Keratinocyte (primary cell): ENCODE results near the gene CIZ1. TPM values are rescaled to one million over a fixed set of nuclear protein-coding genes. Genes with fewer than 3 reads are reported as not detected.

Source experiments
- DNase-seq: peaks from one replicate; pipeline ENCODE4 v3.0.0-alpha.2; 2011; ENCODE audit warnings: low read depth, missing footprints, low spot score
- FAIRE-seq: peaks from 2 replicates; lab custom pipeline; 2011; peaks lifted over from hg19 to GRCh38; lab: Jason Lieb, UNC
- H2AFZ ChIP-seq: 2 replicates; pipeline ENCODE4 v1.6.0; 2012; ENCODE audit warnings: low read length, control low read depth, inconsistent platforms; ENCODE audit not compliant: control insufficient read depth
- H3K27ac ChIP-seq: 2 replicates; pipeline ENCODE4 v1.5.1; 2011; ENCODE audit warnings: low read length; ENCODE audit not compliant: control insufficient read depth, insufficient read depth
- H3K27me3 ChIP-seq: 3 replicates; pipeline ENCODE4 v1.6.0; 2011; ENCODE audit warnings: low read length; ENCODE audit not compliant: control insufficient read depth, insufficient read depth; ENCODE audit errors: extremely low read depth
- H3K36me3 ChIP-seq, 2 experiments: 2 replicates in 1 of 2; 3 replicates in 1 of 2; pipeline ENCODE4 v1.5.1; 2011; ENCODE audit warnings: low read length in 2 of 2, mild to moderate bottlenecking in 1 of 2; ENCODE audit not compliant: control insufficient read depth in 2 of 2, insufficient read depth in 2 of 2; ENCODE audit errors: extremely low read depth in 1 of 2
- H3K4me1 ChIP-seq: 3 replicates; pipeline ENCODE4 v1.5.1; 2011; ENCODE audit warnings: low read length; ENCODE audit not compliant: control insufficient read depth, insufficient read depth; ENCODE audit errors: extremely low read depth
- H3K4me2 ChIP-seq: 3 replicates; pipeline ENCODE4 v1.6.0; 2011; ENCODE audit warnings: low read depth, low read length; ENCODE audit not compliant: control insufficient read depth, insufficient read depth; ENCODE audit errors: extremely low read depth
- H3K4me3 ChIP-seq, 3 experiments: fragments of 200-600 bp in 1 of 3; sonication (generic) in 1 of 3; 2 replicates in 2 of 3; 3 replicates in 1 of 3; pipeline ENCODE4 v1.5.1; 2011 to 2016; ENCODE audit warnings: low read length in 3 of 3, mild to moderate bottlenecking in 3 of 3, control low read depth in 2 of 3, inconsistent platforms in 1 of 3, low read depth in 1 of 3, mixed read lengths in 1 of 3, mixed run types in 1 of 3, moderate library complexity in 1 of 3; ENCODE audit not compliant: control insufficient read depth in 2 of 3, insufficient read depth in 2 of 3; ENCODE audit errors: extremely low read depth in 1 of 3
- H3K79me2 ChIP-seq: 2 replicates; pipeline ENCODE4 v1.6.0; 2012; ENCODE audit warnings: low read length; ENCODE audit not compliant: control insufficient read depth, insufficient read depth
- H3K9ac ChIP-seq: 3 replicates; pipeline ENCODE4 v1.6.0; 2011; ENCODE audit warnings: low read length; ENCODE audit not compliant: control insufficient read depth, insufficient read depth; ENCODE audit errors: extremely low read depth
- H3K9me1 ChIP-seq: 3 replicates; pipeline ENCODE4 v1.6.0; 2011; ENCODE audit warnings: low read length; ENCODE audit not compliant: control insufficient read depth, insufficient read depth; ENCODE audit errors: extremely low read depth
- H3K9me3 ChIP-seq: 2 replicates; pipeline ENCODE4 v1.5.1; 2012; ENCODE audit warnings: low read depth, low read length; ENCODE audit not compliant: control insufficient read depth
- H4K20me1 ChIP-seq: 3 replicates; pipeline ENCODE4 v1.6.0; 2011; ENCODE audit warnings: low read length; ENCODE audit not compliant: control insufficient read depth, insufficient read depth; ENCODE audit errors: extremely low read depth
- CTCF ChIP-seq, 3 experiments: IDR thresholded peaks in 1 of 3; conservative IDR thresholded peaks in 1 of 3; optimal IDR thresholded peaks in 1 of 3; 2 replicates in 2 of 3; 3 replicates in 1 of 3; pipeline versions ENCODE3 to v1.5.1; 2011; ENCODE audit warnings: low read length in 3 of 3, mild to moderate bottlenecking in 3 of 3, moderate library complexity in 2 of 3, control low read depth in 1 of 3, inconsistent platforms in 1 of 3; ENCODE audit not compliant: insufficient read depth in 2 of 3; ENCODE audit errors: extremely low read depth in 1 of 3
- EZH2 ChIP-seq: IDR thresholded peaks from one replicate; pipeline ENCODE4 v1.6.1; 2012; ENCODE audit warnings: inconsistent platforms, mild to moderate bottlenecking, low read length, moderate library complexity
- dilution Hi-C: fragments of 300-500 bp; cut with MboI; formaldehyde crosslinking; loops from one replicate; pipeline ENCODE4 v1.7.0; 2020; ENCODE audit warnings: low sequenced_read_pairs; ENCODE audit not compliant: extremely low pct_ligation_motif_present
- polyA plus RNA-seq, 5 experiments: library from polyadenylated mRNA; depleted of rRNA in 3 of 5; stranded (reverse) in 3 of 5; stranded (forward) in 1 of 5; unstranded in 1 of 5; fragments of >200 nt; gene quantifications; 1 replicate in 1 of 5; 2 replicates in 3 of 5; 3 replicates in 1 of 5; pipeline versions ENCODE4 v1.2.1 to v1.2.3, GENCODE V29; 2011 to 2012; ENCODE audit warnings: missing spikeins in 2 of 5, low read depth in 1 of 5, low replicate concordance in 1 of 5

Gene CIZ1
- polyA plus RNA-seq, 1 donor (not counting 4 experiments of a cell fraction or from before 2014, with no cell fraction given) = 23.5 TPM

GRCh38 chr9:128122809-128123175, 68.6 kb downstream of the CIZ1 start:
- Histone ChIP-seq H3K27me3 (no peaks in the 10 kb centered on the region), H4K20me1 (peaks cover 3% of the 10 kb centered on the region), H3K36me3 (peaks cover 20 to 31% of the 10 kb centered on the region in 2 experiments), H2AFZ (no peak overlapping the region), H3K27ac (no peak overlapping the region), H3K9me1 (no peaks in the 10 kb centered on the region), H3K9me3 (no peaks in the 10 kb centered on the region), H3K9ac (no peak overlapping the region), H3K4me3 (no peak overlapping the region), H3K79me2 (peaks cover 26% of the 10 kb centered on the region), H3K4me2 (no peak overlapping the region), H3K4me1 (peaks cover 12% of the 10 kb centered on the region)
- DNase-seq = no peak
- dilution Hi-C loops = no loop called here
- no peak for TF ChIP-seq CTCF (optimal IDR thresholded peaks at IDR 0.05 in 1 of 3, IDR thresholded peaks at IDR 0.05 in 1 of 3, conservative IDR thresholded peaks at IDR 0.05 in 1 of 3; ENCODE audit: extremely low read depth in 1 of 3, insufficient read depth in 2 of 3, low read length in 3 of 3)
- no peak for TF ChIP-seq EZH2
- FAIRE-seq = no peak

- peaks cover 22% of the 10 kb centered on the region for H3K79me2 ChIP-seq
- H3K27ac ChIP-seq = no peak overlapping the region
- FAIRE-seq (no peak), DNase-seq (no peak)
- H4K20me1 ChIP-seq = peaks cover 3% of the 10 kb centered on the region
- H3K9me1 ChIP-seq = no peaks in the 10 kb centered on the region
- H3K4me3 ChIP-seq = no peak overlapping the region
- dilution Hi-C loops = no loop called here
- H3K9me3 ChIP-seq = no peaks in the 10 kb centered on the region
- H3K4me2 ChIP-seq = no peak overlapping the region
- H3K9ac ChIP-seq = no peak overlapping the region
- H2AFZ ChIP-seq = no peak overlapping the region
- H3K36me3 ChIP-seq = peaks cover 20 to 31% of the 10 kb centered on the region in 2 experiments
- H3K4me1 ChIP-seq = peaks cover 14% of the 10 kb centered on the region
- TF ChIP-seq EZH2 (no peak), CTCF (optimal IDR thresholded peaks at IDR 0.05 in 1 of 3, IDR thresholded peaks at IDR 0.05 in 1 of 3, conservative IDR thresholded peaks at IDR 0.05 in 1 of 3; ENCODE audit: extremely low read depth in 1 of 3, insufficient read depth in 2 of 3, low read length in 3 of 3) (no peak)
- H3K27me3 ChIP-seq = no peaks in the 10 kb centered on the region
These were observed 69.2 kb downstream of the CIZ1 start for GRCh38 chr9:128121924-128122808.
